HEK293 (cell line): ENCODE results near the gene HOXA4.

Experiments used
- CTCF ChIA-PET: fragments of 350-600 bp; formaldehyde crosslinking; extraction: SDS; loops from one replicate; lab custom pipeline; 2021; ENCODE audit warnings: antibody characterized with exemption; lab: Yijun Ruan, JAX
- POLR2A ChIA-PET: fragments of 300-600 bp; formaldehyde crosslinking; extraction: SDS; loops from one replicate; lab custom pipeline; 2020; ENCODE audit warnings: antibody characterized with exemption, inconsistent platforms; lab: Yijun Ruan, JAX
- H3K27ac ChIP-seq: fragments of 200-500 bp; sonication (Bioruptor generic); 2 replicates; pipeline ENCODE4 v1.5.1; 2014; ENCODE audit warnings: low read depth, low read length, control low read depth, inconsistent platforms; ENCODE audit errors: extremely low read depth
- H3K36me3 ChIP-seq, 2 experiments: fragments of 200-500 bp in 1 of 2; sonication (Bioruptor generic) in 1 of 2; 1 replicate in 1 of 2; 2 replicates in 1 of 2; pipeline ENCODE4 v1.5.1; 2014 to 2017; ENCODE audit warnings: inconsistent platforms in 2 of 2, low read length in 2 of 2; ENCODE audit not compliant: control insufficient read depth in 2 of 2, insufficient read depth in 1 of 2
- H3K4me1 ChIP-seq: fragments of 200-500 bp; sonication (Bioruptor generic); 2 replicates; pipeline ENCODE4 v1.5.1; 2014; ENCODE audit warnings: mild to moderate bottlenecking, low read length, inconsistent platforms; ENCODE audit not compliant: control insufficient read depth, insufficient read depth
- H3K4me3 ChIP-seq: 2 replicates; pipeline ENCODE4 v1.5.1; 2011; ENCODE audit warnings: low read depth, mild to moderate bottlenecking, control low read depth, low read length, moderate library complexity
- H3K9me3 ChIP-seq: fragments of 200-500 bp; sonication (Bioruptor generic); 2 replicates; pipeline ENCODE4 v1.5.1; 2014; ENCODE audit warnings: low read depth, low read length, inconsistent platforms; ENCODE audit not compliant: control insufficient read depth, insufficient read depth
- FEZF1 ChIP-seq: fragments of 450-650 bp; formaldehyde crosslinking; IDR thresholded peaks from 2 replicates; pipeline ENCODE4 v1.5.1; 2016; ENCODE audit warnings: missing biosample characterization, missing genetic modification characterization
- GLI4 ChIP-seq: fragments of 450-650 bp; formaldehyde crosslinking; IDR thresholded peaks from 2 replicates; pipeline ENCODE4 v1.5.1; 2016; ENCODE audit warnings: missing biosample characterization, missing genetic modification characterization
- SCRT1 ChIP-seq: fragments of 450-650 bp; formaldehyde crosslinking; IDR thresholded peaks from 2 replicates; pipeline ENCODE4 v1.5.1; 2016; ENCODE audit warnings: missing biosample characterization, missing genetic modification characterization, borderline replicate concordance
- SETDB1 ChIP-seq: IDR thresholded peaks from one replicate; pipeline ENCODE4 v1.6.1; 2017; ENCODE audit warnings: mild to moderate bottlenecking, low read length, moderate library complexity, mixed read lengths; ENCODE audit not compliant: insufficient read length
- TRIM28 ChIP-seq: IDR thresholded peaks from 2 replicates; pipeline ENCODE4 v1.6.1; 2011; ENCODE audit warnings: low read length, control low read depth, borderline replicate concordance
- YY1 ChIP-seq: fragments of 450-650 bp; formaldehyde crosslinking; IDR thresholded peaks from 2 replicates; pipeline ENCODE4 v1.5.1; 2018; ENCODE audit warnings: missing biosample characterization, missing genetic modification characterization
- ZBTB1 ChIP-seq: fragments of 450-650 bp; formaldehyde crosslinking; IDR thresholded peaks from 2 replicates; pipeline ENCODE4 v1.5.1; 2016; ENCODE audit warnings: missing biosample characterization, missing genetic modification characterization
- ZBTB17 ChIP-seq: fragments of 450-650 bp; formaldehyde crosslinking; IDR thresholded peaks from 2 replicates; pipeline ENCODE4 v1.5.1; 2016; ENCODE audit warnings: missing biosample characterization, missing genetic modification characterization
- ZFHX2 ChIP-seq: fragments of 450-650 bp; formaldehyde crosslinking; conservative IDR thresholded peaks from 2 replicates; pipeline ENCODE4 v1.5.1; 2016; ENCODE audit warnings: missing biosample characterization, missing genetic modification characterization
- ZFP37 ChIP-seq: fragments of 450-650 bp; formaldehyde crosslinking; IDR thresholded peaks from 2 replicates; pipeline ENCODE4 v1.5.1; 2016; ENCODE audit warnings: missing biosample characterization, missing genetic modification characterization
- ZIC2 ChIP-seq: fragments of 450-650 bp; formaldehyde crosslinking; IDR thresholded peaks from 2 replicates; pipeline ENCODE4 v1.5.1; 2016; ENCODE audit warnings: missing biosample characterization, missing genetic modification characterization
- ZNF114 ChIP-seq: fragments of 450-650 bp; formaldehyde crosslinking; IDR thresholded peaks from 2 replicates; pipeline ENCODE4 v1.5.0; 2017; ENCODE audit warnings: missing biosample characterization, missing genetic modification characterization
- ZNF140 ChIP-seq: fragments of 450-650 bp; formaldehyde crosslinking; IDR thresholded peaks from 2 replicates; pipeline ENCODE4 v1.5.1; 2016; ENCODE audit warnings: missing biosample characterization, missing genetic modification characterization
- ZNF24 ChIP-seq: fragments of 450-650 bp; formaldehyde crosslinking; IDR thresholded peaks from 2 replicates; pipeline ENCODE4 v1.5.1; 2016; ENCODE audit warnings: missing biosample characterization, missing genetic modification characterization
- ZNF335 ChIP-seq: fragments of 450-650 bp; formaldehyde crosslinking; conservative IDR thresholded peaks from 2 replicates; pipeline ENCODE4 v1.5.1; 2016; ENCODE audit warnings: missing biosample characterization, missing genetic modification characterization
- ZNF366 ChIP-seq: fragments of 450-650 bp; formaldehyde crosslinking; conservative IDR thresholded peaks from 2 replicates; pipeline ENCODE4 v1.5.1; 2016; ENCODE audit warnings: missing biosample characterization, missing genetic modification characterization
- ZNF449 ChIP-seq: fragments of 450-650 bp; formaldehyde crosslinking; IDR thresholded peaks from 2 replicates; pipeline ENCODE4 v1.5.1; 2017; ENCODE audit warnings: missing biosample characterization, mild to moderate bottlenecking, missing genetic modification characterization, moderate library complexity
- ZNF488 ChIP-seq: fragments of 450-650 bp; formaldehyde crosslinking; IDR thresholded peaks from 2 replicates; pipeline ENCODE4 v1.5.1; 2016; ENCODE audit warnings: missing biosample characterization, missing genetic modification characterization
- ZNF596 ChIP-seq: fragments of 450-650 bp; IDR thresholded peaks from 2 replicates; pipeline ENCODE4 v1.5.0; 2018; ENCODE audit warnings: missing biosample characterization, mild to moderate bottlenecking, missing genetic modification characterization, moderate library complexity
- ZNF785 ChIP-seq: fragments of 450-650 bp; formaldehyde crosslinking; IDR thresholded peaks from 2 replicates; pipeline ENCODE4 v1.5.1; 2016; ENCODE audit warnings: missing biosample characterization, missing genetic modification characterization
- ZXDB ChIP-seq: fragments of 450-650 bp; formaldehyde crosslinking; IDR thresholded peaks from 2 replicates; pipeline ENCODE4 v1.5.1; 2016; ENCODE audit warnings: missing biosample characterization, missing genetic modification characterization
- TF ChIP-seq, protein P1 (sequence below): fragments of 450-650 bp; formaldehyde crosslinking; IDR thresholded peaks from 2 replicates; pipeline ENCODE4 v1.5.1; 2017; ENCODE audit warnings: missing biosample characterization, missing genetic modification characterization
- TF ChIP-seq, protein P2 (sequence below): fragments of 450-650 bp; formaldehyde crosslinking; IDR thresholded peaks from 2 replicates; pipeline ENCODE4 v1.5.1; 2017; ENCODE audit warnings: missing biosample characterization, missing genetic modification characterization

The HOXA4 gene

GRCh38 chr7:27176524-27176845, 45.9 kb upstream of the HOXA4 start:
- Histone ChIP-seq H3K4me1 (peaks cover 23% of the 10 kb centered on the region), H3K27ac (peak overlapping the region; percentile 100), H3K4me3 (peak overlapping the region; percentile 76), H3K9me3 (no peaks in the 10 kb centered on the region)
- no peak for TF ChIP-seq ZNF449 (tag by site-specific recombination)
- TF ChIP-seq, all 188 proteins: peak for 0
- POLR2A ChIA-PET: interaction anchor here (1.1 to 11.2 kb wide), 5 partner anchors 8 to 61 kb away, joined by 3 to 237 read pairs (median 5); partner anchors contain the start of genes HOXA11 and HOXA7
- H3K36me3 ChIP-seq: peaks cover 2 to 3% of the 10 kb centered on the region in 2 experiments; a peak in 2 of 3 replicates
- CTCF ChIA-PET: interaction anchor here (0.8 to 3.7 kb wide), 3 partner anchors 8 to 26 kb away, joined by 3 to 10 read pairs (median 7); partner anchors contain the start of gene HOXA11

GRCh38 chr7:27175626-27176523, 45.3 kb upstream of the HOXA4 start:
- Histone ChIP-seq H3K9me3 (no peaks in the 10 kb centered on the region), H3K4me1 (peaks cover 16% of the 10 kb centered on the region)
- TF ChIP-seq SCRT1 (tag by site-specific recombination): 0 out of 2 replicates have a peak, but pooled peaks have one; percentile 28
- no peak for TF ChIP-seq ZNF140 (tag by site-specific recombination)
- TF ChIP-seq ZFP37 (tag by site-specific recombination): no peak; the same call in 1 of the 2 replicates
- no peak for TF ChIP-seq ZNF488 (tag by site-specific recombination)
- peak; percentile 32 for TF ChIP-seq ZNF335
- TF ChIP-seq ZIC2 (tag by site-specific recombination): 0 out of 2 replicates have a peak, but pooled peaks have one; percentile 18
- peak; percentile 84 for TF ChIP-seq ZNF366 (tag by site-specific recombination)
- TF ChIP-seq FEZF1 (tag by site-specific recombination): peak; percentile 51; the same call in 1 of the 2 replicates
- peak; percentile 55; the same call in 1 of the 2 replicates for TF ChIP-seq ZBTB17 (tag by site-specific recombination)
- no peak for TF ChIP-seq ZNF114
- TF ChIP-seq SETDB1: no peak
- TF ChIP-seq YY1 (tag by site-specific recombination): no peak
- TF ChIP-seq, protein P1, sequence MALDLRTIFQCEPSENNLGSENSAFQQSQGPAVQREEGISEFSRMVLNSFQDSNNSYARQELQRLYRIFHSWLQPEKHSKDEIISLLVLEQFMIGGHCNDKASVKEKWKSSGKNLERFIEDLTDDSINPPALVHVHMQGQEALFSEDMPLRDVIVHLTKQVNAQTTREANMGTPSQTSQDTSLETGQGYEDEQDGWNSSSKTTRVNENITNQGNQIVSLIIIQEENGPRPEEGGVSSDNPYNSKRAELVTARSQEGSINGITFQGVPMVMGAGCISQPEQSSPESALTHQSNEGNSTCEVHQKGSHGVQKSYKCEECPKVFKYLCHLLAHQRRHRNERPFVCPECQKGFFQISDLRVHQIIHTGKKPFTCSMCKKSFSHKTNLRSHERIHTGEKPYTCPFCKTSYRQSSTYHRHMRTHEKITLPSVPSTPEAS (tag by site-specific recombination): no peak
- no peak for TF ChIP-seq TRIM28
- TF ChIP-seq, protein P2, sequence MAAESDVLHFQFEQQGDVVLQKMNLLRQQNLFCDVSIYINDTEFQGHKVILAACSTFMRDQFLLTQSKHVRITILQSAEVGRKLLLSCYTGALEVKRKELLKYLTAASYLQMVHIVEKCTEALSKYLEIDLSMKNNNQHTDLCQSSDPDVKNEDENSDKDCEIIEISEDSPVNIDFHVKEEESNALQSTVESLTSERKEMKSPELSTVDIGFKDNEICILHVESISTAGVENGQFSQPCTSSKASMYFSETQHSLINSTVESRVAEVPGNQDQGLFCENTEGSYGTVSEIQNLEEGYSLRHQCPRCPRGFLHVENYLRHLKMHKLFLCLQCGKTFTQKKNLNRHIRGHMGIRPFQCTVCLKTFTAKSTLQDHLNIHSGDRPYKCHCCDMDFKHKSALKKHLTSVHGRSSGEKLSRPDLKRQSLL (tag by site-specific recombination): 0 out of 2 replicates have a peak, but pooled peaks have one; percentile 10
- peak; percentile 95 for TF ChIP-seq GLI4
- TF ChIP-seq ZNF785 (tag by site-specific recombination): no peak
- TF ChIP-seq ZFHX2 (tag by site-specific recombination): no peak
- TF ChIP-seq ZXDB (tag by site-specific recombination): 0 out of 2 replicates have a peak, but pooled peaks have one; percentile 8
- TF ChIP-seq ZBTB1 (tag by site-specific recombination): no peak
- TF ChIP-seq ZNF596 (tag by site-specific recombination): peak; percentile 55; the same call in 1 of the 2 replicates
- TF ChIP-seq ZNF24 (tag by site-specific recombination): no peak
- TF ChIP-seq, all 188 proteins: peak for 10
- POLR2A ChIA-PET: interaction anchor here (0.5 to 11.2 kb wide), 15 partner anchors 9 to 1313 kb away, joined by 3 to 237 read pairs (median 4); partner anchors contain the start of genes CBX3, HOXA11, HOXA13 and HOXA3
- peaks cover 6 to 8% of the 10 kb centered on the region in 2 experiments for H3K36me3 ChIP-seq
- peak overlapping the region; percentile 100 for H3K27ac ChIP-seq
- CTCF ChIA-PET: interaction anchor here (0.7 to 3.7 kb wide), 4 partner anchors 9 to 465 kb away, joined by 3 to 10 read pairs (median 5); partner anchors contain the start of gene HOXA11
- H3K4me3 ChIP-seq: peak overlapping the region; percentile 76
